ENCODE results near the gene CREG1. TPM values are rescaled to one million over a fixed set of nuclear protein-coding genes. Genes with fewer than 3 reads are reported as not detected.
A peak's percentile ranks its signal among the peaks of the same experiment; 100 is the strongest.

Gene CREG1
- total RNA-seq, 1 donor from 2014 or later, result 2.5 TPM

DNA sequence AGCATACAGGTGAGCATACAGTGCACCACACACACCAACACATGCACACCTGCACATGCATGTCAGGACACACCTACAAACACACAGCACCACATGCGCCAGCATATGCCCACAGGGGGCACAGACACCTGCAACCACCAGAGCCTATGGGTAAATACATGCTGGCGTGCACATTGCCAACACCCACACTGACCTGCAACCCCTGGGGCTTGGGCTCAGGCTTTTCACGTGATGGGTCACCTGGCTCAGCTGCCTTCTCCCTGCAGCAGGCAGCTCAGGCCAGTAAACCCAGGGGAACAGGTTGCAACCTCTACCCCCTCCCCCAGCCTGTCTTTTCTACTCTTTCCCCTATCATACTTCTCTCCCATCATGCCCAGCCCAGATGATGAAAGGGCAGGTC lies 43.3 kb downstream of the CREG1 start:
- no peak for DNase-seq

DNA sequence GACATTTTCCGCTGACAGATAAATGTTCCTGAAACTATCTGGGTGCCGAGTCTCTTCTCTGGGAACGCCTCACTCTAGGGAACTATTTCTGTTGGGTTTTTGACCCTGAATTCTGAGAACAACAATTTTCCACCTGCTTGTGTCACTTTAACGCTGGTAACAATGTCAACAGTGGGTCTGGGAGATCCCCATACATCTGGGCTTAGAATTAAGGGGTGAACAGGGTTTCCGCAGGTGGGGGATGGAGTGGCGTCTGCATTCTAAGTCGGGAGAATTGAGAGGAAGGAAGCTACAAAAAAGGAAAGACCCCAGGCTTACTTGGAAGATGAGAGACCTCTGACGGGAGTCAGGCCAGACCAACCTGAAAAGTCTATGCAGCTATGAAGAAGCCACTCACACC lies 44.0 kb downstream of the CREG1 start:
- H3K4me3 Mint-ChIP-seq (ENCODE audit: unreplicated experiment), result no peak overlapping the region
- H3K4me1 Mint-ChIP-seq (ENCODE audit: low read depth, unreplicated experiment), result peaks cover 2% of the 10 kb centered on the region
- H3K27ac Mint-ChIP-seq (ENCODE audit: unreplicated experiment), result no peak overlapping the region
- H3K27me3 Mint-ChIP-seq (ENCODE audit: unreplicated experiment), result peaks cover 3% of the 10 kb centered on the region
- H3K9me3 Mint-ChIP-seq (ENCODE audit: unreplicated experiment), result peaks cover 2% of the 10 kb centered on the region
- TF ChIP-seq, protein P1, sequence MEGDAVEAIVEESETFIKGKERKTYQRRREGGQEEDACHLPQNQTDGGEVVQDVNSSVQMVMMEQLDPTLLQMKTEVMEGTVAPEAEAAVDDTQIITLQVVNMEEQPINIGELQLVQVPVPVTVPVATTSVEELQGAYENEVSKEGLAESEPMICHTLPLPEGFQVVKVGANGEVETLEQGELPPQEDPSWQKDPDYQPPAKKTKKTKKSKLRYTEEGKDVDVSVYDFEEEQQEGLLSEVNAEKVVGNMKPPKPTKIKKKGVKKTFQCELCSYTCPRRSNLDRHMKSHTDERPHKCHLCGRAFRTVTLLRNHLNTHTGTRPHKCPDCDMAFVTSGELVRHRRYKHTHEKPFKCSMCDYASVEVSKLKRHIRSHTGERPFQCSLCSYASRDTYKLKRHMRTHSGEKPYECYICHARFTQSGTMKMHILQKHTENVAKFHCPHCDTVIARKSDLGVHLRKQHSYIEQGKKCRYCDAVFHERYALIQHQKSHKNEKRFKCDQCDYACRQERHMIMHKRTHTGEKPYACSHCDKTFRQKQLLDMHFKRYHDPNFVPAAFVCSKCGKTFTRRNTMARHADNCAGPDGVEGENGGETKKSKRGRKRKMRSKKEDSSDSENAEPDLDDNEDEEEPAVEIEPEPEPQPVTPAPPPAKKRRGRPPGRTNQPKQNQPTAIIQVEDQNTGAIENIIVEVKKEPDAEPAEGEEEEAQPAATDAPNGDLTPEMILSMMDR (IDR thresholded peaks at IDR 0.05; ENCODE audit: partially characterized antibody, unreplicated experiment), result no peak
- H3K36me3 Mint-ChIP-seq (ENCODE audit: unreplicated experiment), result no peaks in the 10 kb centered on the region
- no peak for DNase-seq

More for the DNA sequence above, 43.3 kb downstream of the CREG1 start:
- Mint-ChIP-seq H3K9me3 (ENCODE audit: unreplicated experiment) (peaks cover 2% of the 10 kb centered on the region), H3K4me1 (ENCODE audit: low read depth, unreplicated experiment) (no peaks in the 10 kb centered on the region), H3K36me3 (ENCODE audit: unreplicated experiment) (no peaks in the 10 kb centered on the region), H3K27me3 (ENCODE audit: unreplicated experiment) (peaks cover 3% of the 10 kb centered on the region), H3K4me3 (ENCODE audit: unreplicated experiment) (no peak overlapping the region), H3K27ac (ENCODE audit: unreplicated experiment) (no peak overlapping the region)
- TF ChIP-seq, protein P1 (IDR thresholded peaks at IDR 0.05; ENCODE audit: partially characterized antibody, unreplicated experiment), result no peak

DNA sequence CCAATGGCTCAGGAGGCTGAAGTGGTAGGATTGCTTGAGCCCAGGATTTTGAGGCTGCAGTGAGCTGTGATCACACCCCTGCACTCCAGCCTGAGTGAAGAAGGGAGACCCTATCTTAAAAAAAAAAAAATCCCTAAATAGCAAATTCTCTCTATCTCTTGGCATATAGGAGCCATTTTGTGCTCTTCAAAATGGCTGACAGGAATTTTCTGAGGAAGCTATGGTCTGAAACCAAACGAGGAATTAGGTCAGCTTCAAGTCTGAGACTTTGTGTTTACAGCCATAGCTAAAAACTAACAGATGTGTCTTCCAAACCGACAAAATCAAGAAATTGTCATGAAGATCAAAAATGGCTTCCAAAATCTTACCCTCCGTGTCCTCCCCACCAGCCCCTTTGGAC lies 45.8 kb downstream of the CREG1 start:
- H3K4me3 Mint-ChIP-seq (ENCODE audit: unreplicated experiment), result no peak overlapping the region

DNA sequence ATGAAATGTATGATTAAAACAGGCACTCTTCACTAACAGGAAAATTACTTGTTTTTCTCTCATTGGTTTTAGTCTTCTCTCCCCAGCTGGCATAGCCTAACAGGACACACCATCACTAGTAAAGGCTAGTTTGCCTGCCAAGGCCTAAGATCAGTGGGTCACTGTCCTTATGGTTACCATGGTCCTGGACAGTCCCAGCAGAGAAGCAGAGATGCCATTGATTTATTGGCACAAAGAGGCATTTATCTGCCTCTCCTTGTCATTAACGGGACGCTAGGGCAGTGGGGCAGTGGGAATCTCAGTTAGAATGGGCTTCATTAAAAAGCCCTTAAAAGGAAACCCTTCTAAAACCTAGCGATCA lies 49.1 kb downstream of the CREG1 start:
- Mint-ChIP-seq H3K27me3 (ENCODE audit: unreplicated experiment) (peaks cover 2% of the 10 kb centered on the region), H3K27ac (ENCODE audit: unreplicated experiment) (peak overlapping the region; percentile 55)
- TF ChIP-seq, protein P1 (IDR thresholded peaks at IDR 0.05; ENCODE audit: partially characterized antibody, unreplicated experiment), result no peak

More for the DNA sequence above, 45.8 kb downstream of the CREG1 start:
- TF ChIP-seq, protein P1 (IDR thresholded peaks at IDR 0.05; ENCODE audit: partially characterized antibody, unreplicated experiment), result no peak
- no peak overlapping the region for H3K27ac Mint-ChIP-seq (ENCODE audit: unreplicated experiment)
- H3K4me1 Mint-ChIP-seq (ENCODE audit: low read depth, unreplicated experiment), result peaks cover 8% of the 10 kb centered on the region
- no peak for DNase-seq
- H3K27me3 Mint-ChIP-seq (ENCODE audit: unreplicated experiment), result peaks cover 3% of the 10 kb centered on the region
- no peaks in the 10 kb centered on the region for H3K36me3 Mint-ChIP-seq (ENCODE audit: unreplicated experiment)
- H3K9me3 Mint-ChIP-seq (ENCODE audit: unreplicated experiment), result peaks cover 2% of the 10 kb centered on the region

DNA sequence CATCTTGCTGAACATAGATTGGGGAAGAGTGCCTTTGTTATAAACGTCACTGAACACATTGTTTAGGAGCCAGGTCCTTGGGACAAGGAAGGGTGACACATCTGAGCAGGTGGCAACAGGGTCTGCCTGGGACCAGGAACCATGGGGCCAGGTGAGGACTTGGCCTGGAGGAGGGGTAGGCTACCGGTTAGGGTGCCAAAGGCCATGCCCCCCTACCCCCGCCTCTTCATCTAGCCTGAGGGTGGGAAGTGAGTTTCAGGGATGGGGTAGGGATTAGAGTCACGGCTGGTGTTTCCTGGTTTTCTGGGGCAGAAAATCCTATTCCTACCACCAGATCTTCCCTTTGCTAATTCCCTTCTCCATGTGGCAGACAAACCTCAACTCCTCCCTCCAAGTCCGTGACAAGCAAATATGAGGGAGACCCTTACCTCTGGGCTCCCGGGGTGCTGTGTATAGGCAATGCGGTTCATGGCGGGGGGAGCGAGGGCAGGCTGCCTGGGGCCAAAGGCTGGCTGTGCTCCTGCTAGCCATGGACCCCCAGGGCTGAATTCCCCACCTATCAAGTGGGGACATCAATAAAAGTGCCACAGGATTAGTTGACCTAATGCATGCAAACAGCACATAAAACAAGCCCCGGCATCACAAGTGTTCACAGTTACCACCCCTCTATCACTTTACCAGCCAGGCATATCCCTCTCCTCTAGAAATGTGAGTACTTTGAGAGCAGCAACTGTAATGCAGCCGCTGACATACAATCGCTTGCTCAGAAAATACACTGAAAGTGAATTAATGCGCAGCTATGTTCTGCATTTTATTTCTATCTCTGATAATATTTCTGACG lies 49.7 kb downstream of the CREG1 start:
- H3K36me3 Mint-ChIP-seq (ENCODE audit: unreplicated experiment), result no peaks in the 10 kb centered on the region
- no peak for DNase-seq
- H3K4me3 Mint-ChIP-seq (ENCODE audit: unreplicated experiment), result no peak overlapping the region
- peak overlapping the region; percentile 55 for H3K27ac Mint-ChIP-seq (ENCODE audit: unreplicated experiment)
- H3K4me1 Mint-ChIP-seq (ENCODE audit: low read depth, unreplicated experiment), result peaks cover 27% of the 10 kb centered on the region
- H3K9me3 Mint-ChIP-seq (ENCODE audit: unreplicated experiment), result peaks cover 2% of the 10 kb centered on the region
- H3K27me3 Mint-ChIP-seq (ENCODE audit: unreplicated experiment), result peaks cover 2% of the 10 kb centered on the region
- TF ChIP-seq, protein P1 (IDR thresholded peaks at IDR 0.05; ENCODE audit: partially characterized antibody, unreplicated experiment), result no peak

More for the DNA sequence above, 49.1 kb downstream of the CREG1 start:
- Mint-ChIP-seq H3K9me3 (ENCODE audit: unreplicated experiment) (peaks cover 3% of the 10 kb centered on the region), H3K4me3 (ENCODE audit: unreplicated experiment) (no peak overlapping the region), H3K36me3 (ENCODE audit: unreplicated experiment) (no peaks in the 10 kb centered on the region), H3K4me1 (ENCODE audit: low read depth, unreplicated experiment) (peaks cover 27% of the 10 kb centered on the region)
- no peak for DNase-seq

Measured in glutamatergic neuron (in vitro differentiated cells).